ENCODE results near the gene GNG4. TPM values are rescaled to one million over a fixed set of nuclear protein-coding genes. Genes with fewer than 3 reads are reported as not detected.
A peak's percentile ranks its signal among the peaks of the same experiment; 100 is the strongest.
"Not testable (repeated sequence)": the region's sequence is repeated elsewhere in the genome, so short reads cannot be mapped to it uniquely, and the experiment has no call there.

GNG4 gene
- total RNA-seq, 1 donor from 2014 or later, result 0.13 TPM

DNA sequence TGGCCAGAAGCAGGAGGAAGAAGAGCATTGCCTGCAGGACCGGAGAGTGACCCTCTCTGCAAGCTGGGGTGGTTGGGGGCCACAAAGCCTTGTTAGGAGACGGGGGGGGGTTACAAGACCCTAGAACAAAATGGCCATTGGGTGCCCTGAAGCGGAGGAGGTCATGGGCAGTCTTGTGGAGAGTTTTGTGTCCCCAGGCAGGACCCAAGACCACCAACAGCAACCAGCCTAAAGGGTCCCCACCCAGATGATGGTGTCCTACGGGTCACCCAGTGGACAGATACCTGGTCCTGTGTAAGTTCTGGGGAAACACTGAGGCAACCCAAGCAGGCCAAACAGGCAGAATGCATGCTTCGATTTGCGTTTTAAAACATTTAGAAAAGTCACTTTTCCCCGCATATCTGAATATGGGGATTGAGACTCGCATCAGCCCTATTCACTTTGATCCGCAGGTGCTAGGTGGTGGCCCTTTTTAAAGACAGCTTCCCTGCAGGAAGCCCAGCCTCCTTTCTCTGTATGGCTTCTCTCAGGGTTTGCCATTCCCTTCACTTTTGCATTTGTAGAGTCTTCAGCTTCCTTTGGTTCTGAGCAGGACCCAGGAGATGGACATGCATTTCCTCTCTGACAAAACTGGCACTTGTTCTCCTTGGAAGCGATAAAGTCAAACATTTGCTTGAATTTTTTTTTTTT, 21.1 kb downstream of the GNG4 start:
- no peak for DNase-seq (ENCODE audit: low read depth in 2 of 2)

DNA sequence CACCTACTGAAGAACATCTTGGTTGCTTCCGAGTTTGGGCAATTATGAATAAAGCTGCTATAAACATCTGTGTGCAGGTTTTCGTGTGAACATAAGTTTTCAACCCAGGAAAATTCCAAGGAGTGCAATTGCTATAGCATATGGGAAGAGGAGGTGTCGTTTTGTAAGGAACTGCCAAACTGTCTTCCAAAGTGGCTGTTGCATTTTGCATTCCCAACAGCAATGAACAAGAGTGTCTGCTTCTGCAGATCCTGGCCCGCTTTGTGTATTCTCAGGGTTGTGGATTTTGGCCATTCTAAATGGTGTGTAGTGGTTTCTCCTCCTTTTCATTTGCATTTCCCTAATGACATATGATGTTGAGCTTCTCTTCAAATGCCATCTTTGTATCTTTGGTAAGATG, 23.8 kb downstream of the GNG4 start:
- DNase-seq (ENCODE audit: low read depth in 2 of 2), result no peak

DNA sequence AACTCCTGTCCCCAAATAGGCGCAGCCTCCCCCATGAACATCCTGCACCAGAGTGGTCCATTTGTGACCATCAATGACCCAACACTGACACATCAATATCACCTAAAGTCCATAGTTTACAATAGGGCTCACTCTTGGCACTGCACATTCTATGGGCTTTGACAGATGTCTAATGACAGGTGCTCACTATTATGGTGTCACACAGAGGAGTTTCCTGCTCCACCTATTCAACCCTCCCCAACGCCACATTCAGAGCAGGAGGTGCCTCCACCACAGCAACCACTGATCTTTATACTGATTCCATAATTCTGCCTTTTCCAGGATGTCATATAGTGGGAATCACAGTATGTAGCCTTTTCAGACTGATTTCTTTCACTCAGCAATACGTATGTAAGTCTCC, 24.2 kb downstream of the GNG4 start:
- DNase-seq (ENCODE audit: low read depth in 2 of 2), result no peak

DNA sequence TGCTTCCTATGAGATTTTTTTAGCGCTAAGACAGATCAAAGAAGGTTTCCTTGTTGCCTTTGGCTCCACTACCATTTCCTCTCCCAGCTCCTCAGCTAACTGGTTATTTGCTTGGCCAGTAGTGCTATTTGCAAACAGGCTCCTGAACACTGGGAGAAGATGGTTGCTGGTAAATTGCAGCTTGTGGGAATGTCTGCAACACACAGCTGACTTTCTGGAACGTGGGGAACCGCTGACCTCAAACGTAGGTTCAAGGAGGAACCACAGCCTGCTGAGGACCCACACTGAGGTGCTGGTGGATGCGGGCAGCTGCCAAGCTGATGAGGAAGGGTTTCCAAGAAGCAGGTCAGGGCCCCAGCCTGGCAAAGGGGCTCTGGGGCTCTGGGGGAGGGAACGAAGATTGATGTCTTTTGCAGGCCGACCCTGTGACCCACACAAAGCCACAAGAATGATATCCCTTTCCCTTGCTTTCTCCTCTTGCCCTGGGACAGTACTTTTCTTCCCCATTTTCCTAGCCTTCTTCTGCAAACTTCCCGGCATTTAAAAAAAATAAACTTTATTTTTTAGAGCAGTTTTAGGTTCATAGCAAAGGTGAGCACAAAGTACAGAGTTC, 24.8 kb downstream of the GNG4 start:
- peak in 1 of 2 donors; percentile 80 for DNase-seq (ENCODE audit: low read depth in 2 of 2)

DNA sequence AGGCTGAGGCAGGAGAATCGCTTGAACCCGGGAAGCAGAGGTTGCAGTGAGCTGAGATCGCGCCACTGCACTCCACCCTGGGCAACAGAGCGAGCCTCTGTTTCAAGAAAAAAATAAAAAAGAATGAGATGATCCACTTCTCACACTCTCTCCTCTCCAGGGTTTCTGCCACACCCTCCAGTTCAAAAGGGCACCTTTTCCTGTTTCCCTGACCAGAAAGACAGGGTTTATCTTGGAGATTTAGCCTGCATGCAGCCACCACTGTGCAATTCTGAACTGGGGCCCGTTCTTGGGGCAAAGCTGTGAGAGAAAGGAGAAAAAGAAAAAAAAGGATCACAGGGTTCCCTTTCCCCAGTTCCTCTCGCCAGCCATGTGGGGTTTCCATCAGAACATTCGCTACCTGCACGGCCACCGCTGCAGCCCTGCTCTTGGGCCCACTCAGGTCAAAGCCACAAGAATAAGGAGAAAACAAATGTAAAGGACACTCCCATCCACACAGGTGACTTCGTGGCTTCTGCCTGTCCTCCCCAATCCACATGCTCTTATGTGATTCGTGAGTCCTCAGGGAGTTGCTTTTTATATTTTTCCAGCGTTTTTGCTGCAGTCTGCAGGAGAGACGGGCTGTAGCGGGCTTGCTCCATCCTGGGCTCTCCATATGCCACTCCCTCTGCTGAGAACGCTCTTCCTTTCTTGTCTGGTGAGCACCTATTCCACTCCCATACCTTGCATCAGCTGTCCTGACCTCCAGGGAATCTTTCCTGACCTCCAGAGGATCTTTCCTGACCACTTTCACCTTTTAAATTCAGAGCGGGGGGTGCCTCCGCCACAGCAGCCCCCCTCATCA, 26.4 kb downstream of the GNG4 start:
- no peak for DNase-seq (ENCODE audit: low read depth in 2 of 2)

DNA sequence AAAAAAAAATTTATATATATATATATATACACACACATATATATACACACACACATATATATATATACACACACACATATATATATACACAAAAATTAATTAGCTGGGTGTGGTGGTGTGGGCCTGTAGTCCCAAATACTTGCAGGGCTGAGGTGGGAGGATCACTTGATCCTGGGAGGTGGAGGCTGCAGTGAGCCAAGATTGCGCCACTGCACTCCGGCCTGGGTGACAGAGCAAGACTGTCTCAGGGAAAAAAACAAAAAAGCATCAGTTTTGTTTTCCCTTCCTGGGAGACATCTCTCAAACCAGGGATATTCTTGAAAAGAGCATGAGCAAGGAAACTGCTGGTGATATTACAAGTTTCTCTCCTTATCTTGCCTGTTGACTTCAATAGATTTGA, 30.4 kb downstream of the GNG4 start:
- not testable (repeated sequence) for DNase-seq (ENCODE audit: low read depth in 2 of 2)

DNA sequence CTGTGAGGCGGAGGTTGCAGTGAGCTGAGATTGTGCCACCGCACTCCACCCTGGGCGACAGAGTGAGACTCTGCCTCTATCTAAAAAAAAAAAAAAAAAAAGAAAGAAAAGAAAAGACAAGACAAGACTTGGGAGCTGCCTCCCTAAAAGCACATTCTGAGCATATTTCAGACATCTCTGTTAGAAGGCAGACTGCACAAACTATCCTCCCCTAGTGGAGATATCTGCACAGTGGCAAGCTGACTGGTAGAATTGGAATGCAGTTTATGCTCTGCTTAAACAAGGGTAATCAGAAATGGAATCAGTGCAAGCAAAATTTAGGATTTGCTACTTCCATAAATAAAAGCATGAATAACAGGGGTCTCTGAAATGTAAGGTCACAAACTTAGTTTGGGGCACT, 31.8 kb downstream of the GNG4 start:
- DNase-seq (ENCODE audit: low read depth in 2 of 2), result no peak

DNA sequence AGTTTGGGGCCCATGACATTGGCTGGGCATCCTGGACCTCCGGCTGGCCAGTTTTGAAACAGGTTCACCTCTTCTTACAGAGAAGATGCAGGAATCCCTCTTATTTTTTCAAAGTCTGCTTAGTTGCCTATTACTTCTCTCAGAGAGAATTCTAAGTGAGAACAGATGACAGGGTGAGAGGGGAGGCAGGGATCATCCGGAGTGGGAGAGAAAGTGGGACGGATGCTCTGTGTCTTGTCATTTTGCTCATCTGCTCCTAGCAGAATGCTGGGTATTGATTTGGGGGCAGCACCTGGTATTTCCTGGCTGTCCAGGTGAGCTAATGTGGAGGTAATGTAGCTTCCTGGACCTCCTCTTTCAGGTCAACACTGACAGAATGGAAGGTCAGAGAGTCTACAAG, 32.4 kb downstream of the GNG4 start:
- DNase-seq (ENCODE audit: low read depth in 2 of 2), result no peak

DNA sequence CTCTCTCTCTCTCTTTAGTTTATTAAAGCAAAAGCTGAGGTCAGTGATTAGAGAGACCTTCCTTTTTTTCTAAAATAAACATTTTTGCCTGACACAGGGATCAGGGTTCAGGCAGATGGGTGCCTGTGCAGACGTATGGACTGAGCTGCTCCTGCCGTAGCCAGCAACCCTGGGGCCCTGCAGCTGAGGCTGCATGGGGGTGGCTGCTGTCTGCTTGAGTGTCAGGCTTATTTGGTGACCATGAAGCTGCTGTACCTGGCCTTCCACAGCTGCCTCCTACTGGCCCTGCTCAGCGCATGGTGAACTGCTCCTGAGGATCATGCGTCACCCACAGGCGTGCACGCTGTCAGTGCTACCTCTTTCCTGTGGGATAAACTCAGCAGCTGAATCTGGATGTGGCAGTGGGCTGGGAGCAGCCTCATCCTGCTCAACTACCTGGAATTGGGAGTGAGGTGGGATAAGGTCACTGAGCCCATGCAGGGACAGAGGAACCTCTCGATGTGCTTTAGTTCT, 35.1 kb downstream of the GNG4 start:
- no peak for DNase-seq (ENCODE audit: low read depth in 2 of 2)

DNA sequence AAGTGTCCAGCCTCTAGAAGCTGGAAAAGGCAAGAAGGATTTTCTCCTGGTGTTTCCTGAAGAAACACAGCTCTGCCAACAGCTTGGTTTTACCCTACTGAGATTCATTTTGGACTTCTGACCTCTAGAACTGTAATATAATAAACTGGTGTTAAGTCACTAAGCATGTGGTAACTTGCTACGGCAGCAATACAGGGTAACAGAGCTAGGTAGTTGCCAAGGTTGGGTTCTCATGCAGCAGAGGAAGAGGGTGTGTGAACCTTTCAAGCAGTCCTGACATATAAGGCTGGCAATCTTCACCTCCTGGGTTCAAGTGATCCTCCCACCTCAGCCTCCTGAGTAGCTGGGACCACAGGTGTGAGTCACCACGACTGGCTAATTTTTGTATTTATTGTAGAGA, 36.0 kb downstream of the GNG4 start:
- no peak for DNase-seq (ENCODE audit: low read depth in 2 of 2)

DNA sequence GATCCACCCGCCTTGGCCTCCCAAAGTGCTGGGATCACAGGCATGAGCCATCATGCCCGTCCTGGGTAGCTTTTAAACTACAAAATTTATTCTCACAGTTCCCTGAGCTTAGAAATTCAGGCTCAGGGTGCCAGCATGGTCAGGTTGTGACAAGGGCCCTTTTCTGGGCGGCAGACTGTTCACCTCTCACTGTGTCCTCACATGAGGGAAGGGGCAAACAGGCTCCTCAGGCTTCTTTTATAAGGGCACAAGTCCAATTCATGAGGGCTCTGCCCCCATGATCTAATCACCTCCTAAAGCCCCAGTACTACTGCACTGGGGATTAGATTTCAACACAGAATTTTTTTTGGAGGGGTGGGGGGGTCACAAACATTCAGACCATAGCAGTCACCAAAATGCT, 36.8 kb downstream of the GNG4 start:
- no peak for DNase-seq (ENCODE audit: low read depth in 2 of 2)

DNA sequence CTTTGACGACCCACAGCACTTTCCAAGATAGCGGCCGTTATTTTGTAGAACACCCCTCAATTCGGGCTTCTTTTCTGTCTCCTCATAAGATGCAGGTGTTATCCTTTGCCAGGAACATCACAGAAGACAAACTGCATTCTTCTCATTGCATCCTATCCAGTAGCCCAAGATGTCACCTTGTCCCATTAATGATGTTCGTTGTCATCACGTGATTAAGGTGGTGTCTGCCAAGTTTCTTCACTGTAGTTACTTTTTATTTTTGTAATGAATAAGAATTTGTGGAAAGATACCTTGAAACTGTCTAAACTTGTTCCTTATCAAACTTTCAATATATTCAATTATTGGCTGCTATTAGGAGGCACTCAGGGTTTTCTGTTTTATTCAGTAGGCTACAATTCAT, 39.4 kb downstream of the GNG4 start:
- no peak for DNase-seq (ENCODE audit: low read depth in 2 of 2)

DNA sequence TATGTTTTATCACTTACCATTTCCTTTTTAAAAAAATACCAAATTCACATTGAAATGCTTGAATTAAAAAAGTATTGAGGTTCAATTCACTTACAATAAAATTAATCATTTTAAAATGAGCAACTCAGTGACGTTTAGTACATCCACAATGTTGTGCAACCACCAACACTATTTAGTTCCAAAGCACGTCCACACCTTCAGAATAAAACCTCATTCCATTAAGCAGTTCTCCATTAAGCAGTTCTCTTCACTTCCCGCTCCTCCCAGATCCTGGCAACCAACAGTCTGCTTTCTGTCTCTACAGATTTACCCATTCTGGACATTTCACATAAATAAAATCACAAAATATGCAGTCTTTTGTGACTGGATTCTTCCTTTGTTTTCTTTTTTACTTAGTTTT, 41.3 kb downstream of the GNG4 start:
- DNase-seq (ENCODE audit: low read depth in 2 of 2), result no peak

DNA sequence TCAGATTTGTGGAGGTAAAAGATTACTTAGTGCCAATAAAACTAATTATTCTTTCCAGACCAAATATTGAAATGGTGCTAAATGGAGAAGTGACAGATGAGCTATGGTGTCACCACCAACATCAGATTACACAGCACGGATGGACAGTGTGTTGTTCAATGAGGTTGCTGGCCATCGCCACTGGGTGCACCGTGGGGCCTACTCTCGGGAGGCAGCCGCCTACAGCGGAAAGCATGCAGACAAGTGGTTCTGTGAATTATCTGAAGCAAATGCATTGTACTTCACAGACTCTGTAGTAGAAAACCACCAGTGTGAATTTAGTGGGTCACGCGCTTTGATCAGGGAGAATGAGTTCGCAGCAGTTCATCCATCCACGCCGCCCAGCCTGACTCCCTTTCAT, 42.3 kb downstream of the GNG4 start:
- DNase-seq (ENCODE audit: low read depth in 2 of 2), result no peak

DNA sequence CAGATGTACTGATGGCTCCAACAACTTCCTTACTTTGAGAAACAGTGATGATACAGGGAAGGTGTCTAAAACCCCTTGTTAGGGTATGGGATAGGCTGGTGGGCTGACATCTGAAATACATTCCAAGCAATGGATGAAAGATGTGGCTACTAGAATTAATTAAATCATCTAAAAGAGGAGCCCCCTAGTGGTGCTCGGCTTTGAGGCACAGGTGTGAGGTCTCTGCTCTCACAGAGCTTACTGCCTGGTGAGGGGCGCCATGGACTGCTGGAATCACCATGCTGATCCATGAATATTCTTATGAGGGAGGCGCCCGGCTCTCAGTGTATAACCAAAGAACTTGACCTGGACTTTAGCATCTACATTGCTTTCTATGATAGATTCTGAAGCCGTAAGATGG, 48.5 kb downstream of the GNG4 start:
- DNase-seq (ENCODE audit: low read depth in 2 of 2), result peak in 1 of 2 donors; percentile 31

DNA sequence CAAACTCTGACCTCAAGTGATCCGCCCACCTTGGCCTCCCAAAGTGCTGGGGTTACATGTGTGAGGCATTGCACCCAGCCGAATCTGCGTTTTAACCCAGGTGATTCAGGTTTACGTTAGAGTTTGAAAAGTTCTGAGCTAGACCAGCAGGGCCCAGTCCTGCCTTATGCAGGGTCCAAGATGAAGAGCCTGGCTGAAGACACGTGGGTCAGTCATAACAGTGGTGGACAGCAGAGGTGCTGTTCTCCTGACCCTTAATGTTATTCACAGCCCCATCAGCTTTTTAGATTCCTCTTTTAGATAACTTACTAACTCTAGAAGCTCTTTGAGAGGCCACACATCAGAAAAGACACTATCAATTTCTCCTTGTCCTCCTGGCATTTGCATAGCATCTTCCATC, 50.0 kb downstream of the GNG4 start:
- no peak for DNase-seq (ENCODE audit: low read depth in 2 of 2)

DNA sequence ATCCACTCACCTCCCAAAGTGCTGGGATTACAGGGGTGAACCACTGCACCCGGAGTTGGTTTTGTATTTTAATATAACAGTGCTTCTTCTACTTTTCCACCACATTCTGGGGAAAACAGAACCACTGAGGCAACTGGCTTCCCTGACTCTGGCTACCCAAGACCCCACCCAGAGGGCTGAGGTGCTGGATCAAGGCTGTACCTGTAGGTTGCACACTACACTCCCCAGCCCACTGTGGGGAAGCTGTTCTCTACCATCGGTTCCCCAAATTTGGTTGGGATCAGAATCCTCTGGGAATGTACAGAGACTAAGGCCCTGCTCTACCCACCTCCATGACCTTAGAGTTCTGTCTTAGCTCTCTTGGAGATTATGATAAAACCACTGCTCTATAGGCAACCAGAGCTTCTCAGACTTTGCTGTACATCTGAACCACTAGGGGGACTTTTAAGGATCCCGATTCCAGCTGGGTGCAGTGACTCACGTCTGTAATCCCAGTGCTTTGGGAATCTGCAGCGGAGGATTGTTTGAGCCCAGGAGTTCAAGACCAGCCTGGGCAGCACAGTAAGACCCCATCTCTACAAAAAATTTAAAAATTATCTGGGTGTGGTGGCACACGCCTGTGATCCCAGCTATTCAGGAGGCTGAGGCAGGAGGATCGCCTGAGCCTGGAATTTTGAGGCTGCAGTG, 51.6 kb downstream of the GNG4 start:
- peak in 1 of 2 donors; percentile 56 for DNase-seq (ENCODE audit: low read depth in 2 of 2)

DNA sequence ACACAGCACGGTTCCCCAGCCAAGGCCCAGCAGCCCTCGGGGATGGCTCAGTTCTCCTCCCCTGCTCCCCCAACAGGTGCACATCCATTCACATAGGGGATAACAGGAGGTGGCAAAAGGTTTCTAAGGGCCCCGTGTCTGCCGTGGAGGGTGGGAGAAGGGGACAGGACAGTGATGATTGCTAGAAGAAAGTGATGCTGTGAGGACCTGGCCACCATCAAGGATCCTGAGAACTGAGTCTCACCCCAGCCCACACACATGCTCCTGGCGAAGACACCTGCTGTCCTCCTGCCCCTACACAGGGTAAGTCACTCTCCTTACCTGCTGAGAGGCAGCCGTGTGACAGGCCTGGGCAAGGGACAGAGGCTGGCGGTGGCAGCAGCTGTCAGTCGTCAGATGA, 54.5 kb downstream of the GNG4 start:
- DNase-seq (ENCODE audit: low read depth in 2 of 2), result no peak

DNA sequence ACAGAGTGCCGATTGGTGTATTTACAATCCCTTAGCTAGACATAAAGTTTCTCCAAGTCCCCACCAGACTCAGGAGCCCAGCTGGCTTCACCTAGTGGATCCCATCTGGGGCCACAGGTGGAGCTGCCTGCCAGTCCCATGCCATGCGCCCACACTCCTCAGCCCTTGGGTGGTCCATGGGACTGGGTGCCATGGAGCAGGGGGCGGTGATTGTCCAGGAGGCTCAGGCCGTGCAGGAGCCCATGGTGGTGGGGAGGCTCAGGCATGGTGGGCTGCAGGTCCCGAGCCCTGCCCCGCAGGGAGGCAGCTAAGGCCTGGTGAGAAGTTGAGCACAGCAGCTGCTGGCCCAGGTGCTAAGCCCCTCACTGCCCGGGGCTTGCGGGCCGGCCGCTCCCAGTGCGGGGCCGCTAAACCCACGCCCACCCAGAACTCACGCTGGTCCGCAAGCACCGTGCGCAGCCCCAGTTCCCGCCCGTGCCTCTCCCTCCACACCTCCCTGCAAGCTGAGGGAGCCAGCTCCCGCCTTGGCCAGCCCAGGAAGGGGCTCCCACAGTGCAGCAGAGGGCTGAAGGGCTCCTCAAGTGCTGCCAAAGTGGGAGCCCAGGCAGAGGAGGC, 55.2 kb downstream of the GNG4 start:
- DNase-seq (ENCODE audit: low read depth in 2 of 2), result not testable (repeated sequence)

DNA sequence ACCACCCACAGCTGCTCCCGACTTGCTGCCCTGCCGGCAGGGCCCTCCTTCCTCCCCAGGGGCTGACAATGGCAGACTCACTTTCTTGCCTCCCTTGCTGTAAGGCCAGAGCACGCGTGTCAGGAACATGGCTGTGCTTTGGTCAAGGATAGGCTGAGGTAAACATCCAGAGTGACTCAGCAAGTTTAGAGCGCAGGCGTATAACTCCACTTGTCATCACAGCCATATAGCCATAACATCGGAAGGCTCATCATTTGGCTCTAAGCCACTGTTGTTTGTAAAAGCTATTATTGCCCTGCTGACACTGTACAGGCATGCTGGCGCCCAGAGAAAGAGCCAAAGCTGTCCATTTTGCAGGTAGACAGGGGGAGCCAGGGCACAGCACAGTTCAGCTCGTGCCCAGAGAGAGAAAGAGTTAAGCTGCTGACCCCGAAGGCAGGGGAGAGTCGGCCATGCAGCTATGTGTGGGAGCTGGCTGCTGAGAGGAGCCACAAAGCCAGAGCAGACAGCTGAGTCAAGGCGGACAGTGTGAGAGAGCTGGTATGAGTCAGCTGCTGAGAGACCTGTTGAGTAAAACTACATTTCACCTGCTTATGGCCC, 60.6 kb downstream of the GNG4 start:
- DNase-seq (ENCODE audit: low read depth in 2 of 2), result peak; percentile 62 to 70

DNA sequence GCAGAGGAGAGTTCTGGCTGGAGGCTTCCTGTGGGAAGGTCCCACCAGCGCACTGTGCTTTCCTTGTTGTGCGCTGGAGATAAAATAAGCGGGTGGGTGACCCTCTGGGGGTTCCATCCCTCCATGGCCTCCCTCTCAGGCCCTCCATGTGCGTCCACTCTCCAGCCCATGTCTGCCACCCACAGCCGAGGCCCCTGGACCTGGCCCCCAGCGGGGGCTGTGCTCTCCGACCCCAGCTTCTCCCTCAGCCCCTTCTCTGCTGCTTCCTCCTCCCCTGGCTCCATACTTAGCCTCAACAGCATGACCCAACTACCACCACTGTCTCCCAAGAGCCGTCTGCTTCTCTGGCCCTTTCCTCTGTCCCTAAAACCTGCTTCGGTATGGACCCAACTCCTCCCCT, 61.4 kb downstream of the GNG4 start:
- DNase-seq (ENCODE audit: low read depth in 2 of 2), result no peak

Data from dermis microvascular lymphatic vessel endothelial cell (primary cell).